GM23338 (cell line): ENCODE measurements around the gene PPP2R5B. TPM values are rescaled to one million over a fixed set of nuclear protein-coding genes. Genes with fewer than 3 reads are reported as not detected.

ENCODE experiments used
- ATAC-seq: fragments of 200-7000 bp; cut with Tn5 transposase; 3 replicates; pipeline ENCODE4 v1.9.1; 2020
- DNase-seq: peaks from one replicate; pipeline ENCODE4 v3.0.0-alpha.2; 2015; ENCODE audit warnings: low spot score
- H2AFZ ChIP-seq: fragments of 200-600 bp; sonication (generic); 2 replicates; pipeline ENCODE4 v1.8.0; 2016; ENCODE audit warnings: antibody characterized with exemption, mild to moderate bottlenecking, moderate library complexity
- H3F3A ChIP-seq: fragments of 200-600 bp; sonication (generic); replicated peaks from 2 replicates; pipeline ENCODE4 v1.8.0; 2017; ENCODE audit warnings: antibody characterized with exemption, mixed run types, low read depth
- H3K27ac ChIP-seq: fragments of 200-600 bp; sonication (generic); 2 replicates; pipeline ENCODE4 v1.6.1; 2016; ENCODE audit warnings: low read depth
- H3K27me3 ChIP-seq: fragments of 200-600 bp; sonication (generic); 2 replicates; pipeline ENCODE4 v1.8.0; 2016; ENCODE audit warnings: mild to moderate bottlenecking, mixed run types, moderate library complexity; ENCODE audit not compliant: insufficient read depth
- H3K36me3 ChIP-seq: fragments of 200-600 bp; sonication (generic); 2 replicates; pipeline ENCODE4 v1.8.0; 2016; ENCODE audit warnings: mild to moderate bottlenecking; ENCODE audit not compliant: insufficient read depth
- H3K4me1 ChIP-seq: fragments of 200-600 bp; sonication (generic); 2 replicates; pipeline ENCODE4 v1.8.0; 2016; ENCODE audit warnings: mild to moderate bottlenecking, moderate library complexity; ENCODE audit not compliant: insufficient read depth
- H3K4me2 ChIP-seq: fragments of 200-600 bp; sonication (generic); 2 replicates; pipeline ENCODE4 v1.7.1; 2017; ENCODE audit warnings: mixed run types
- H3K4me3 ChIP-seq: fragments of 200-600 bp; sonication (generic); 2 replicates; pipeline ENCODE4 v1.6.1; 2016; ENCODE audit warnings: mixed run types
- H3K79me2 ChIP-seq: fragments of 200-600 bp; sonication (generic); replicated peaks from 2 replicates; pipeline ENCODE4 v1.8.0; 2017; ENCODE audit warnings: mild to moderate bottlenecking; ENCODE audit not compliant: insufficient read depth
- H3K9me2 ChIP-seq: fragments of 200-600 bp; sonication (generic); 2 replicates; pipeline ENCODE4 v1.8.0; 2017; ENCODE audit not compliant: insufficient read depth
- H4K20me1 ChIP-seq: fragments of 200-600 bp; sonication (generic); replicated peaks from 2 replicates; pipeline ENCODE4 v1.8.0; 2017; ENCODE audit warnings: mild to moderate bottlenecking; ENCODE audit not compliant: insufficient read depth
- H3K27ac Mint-ChIP-seq: 2 replicates; pipeline ENCODE4 v1.8.0; 2020; ENCODE audit warnings: inconsistent platforms, mild to moderate bottlenecking, moderate library complexity, mixed read lengths
- H3K27me3 Mint-ChIP-seq: 3 replicates; pipeline ENCODE4 v1.8.0; 2022; ENCODE audit warnings: low read depth, mild to moderate bottlenecking, moderate library complexity, mixed read lengths, inconsistent platforms; ENCODE audit not compliant: insufficient read depth, poor library complexity
- H3K36me3 Mint-ChIP-seq: 3 replicates; pipeline ENCODE4 v1.8.0; 2021; ENCODE audit warnings: low read depth, mild to moderate bottlenecking, inconsistent platforms, moderate library complexity, mixed read lengths
- H3K4me1 Mint-ChIP-seq: 3 replicates; pipeline ENCODE4 v1.8.0; 2020; ENCODE audit warnings: mild to moderate bottlenecking, inconsistent platforms, mixed read lengths
- H3K4me3 Mint-ChIP-seq: 3 replicates; pipeline ENCODE4 v1.8.0; 2021; ENCODE audit warnings: moderate library complexity, mild to moderate bottlenecking, inconsistent platforms, mixed read lengths
- H3K9me3 Mint-ChIP-seq: 3 replicates; pipeline ENCODE4 v1.8.0; 2020; ENCODE audit warnings: moderate library complexity, mild to moderate bottlenecking, inconsistent platforms, mixed read lengths
- POLR2AphosphoS5 ChIP-seq: IDR thresholded peaks from 2 replicates; pipeline ENCODE4 v1.6.1; 2016; ENCODE audit warnings: antibody characterized with exemption, low read depth
- ZNF331 ChIP-seq: fragments of 250-450 bp; sonication (Bioruptor Pico); IDR thresholded peaks from 2 replicates; pipeline ENCODE4 v1.5.0; 2020; ENCODE audit warnings: low read depth, mild to moderate bottlenecking, moderate library complexity
- polyA plus RNA-seq: library from polyadenylated mRNA; unstranded; fragments of >200 nt; fragmentation: Nextera tagmentation; extraction: Ambion mirVana; gene quantifications from 2 replicates; pipeline ENCODE4 v1.2.1, GENCODE V29; 2016
- total RNA-seq: library from RNA; depleted of rRNA; stranded (reverse); fragments of >200 nt; shearing (Covaris generic); gene quantifications from 2 replicates; pipeline ENCODE4 v1.2.3, GENCODE V29; 2014
- TF ChIP-seq, protein P1 (sequence below): fragments of 250-450 bp; sonication (Bioruptor Pico); IDR thresholded peaks from 2 replicates; pipeline ENCODE4 v1.5.0; 2020; ENCODE audit warnings: mild to moderate bottlenecking, moderate library complexity
- TF ChIP-seq, protein P2 (sequence below), 2 experiments: fragments of 200-600 bp in 1 of 2; sonication (generic) in 1 of 2; conservative IDR thresholded peaks; 2 replicates each; pipeline versions ENCODE4 v1.5.1 to v1.6.1; 2016 to 2017; ENCODE audit warnings: antibody characterized with exemption in 2 of 2, low read depth in 2 of 2, mild to moderate bottlenecking in 2 of 2, moderate library complexity in 1 of 2
- TF ChIP-seq, protein P3 (sequence below): IDR thresholded peaks from 2 replicates; pipeline ENCODE4 v1.6.1; 2016; ENCODE audit warnings: antibody characterized with exemption

Gene PPP2R5B
- total and polyA plus RNA-seq, 2 experiments from 2014 or later = 2.8 to 5.8 TPM

- TF ChIP-seq, protein P1, sequence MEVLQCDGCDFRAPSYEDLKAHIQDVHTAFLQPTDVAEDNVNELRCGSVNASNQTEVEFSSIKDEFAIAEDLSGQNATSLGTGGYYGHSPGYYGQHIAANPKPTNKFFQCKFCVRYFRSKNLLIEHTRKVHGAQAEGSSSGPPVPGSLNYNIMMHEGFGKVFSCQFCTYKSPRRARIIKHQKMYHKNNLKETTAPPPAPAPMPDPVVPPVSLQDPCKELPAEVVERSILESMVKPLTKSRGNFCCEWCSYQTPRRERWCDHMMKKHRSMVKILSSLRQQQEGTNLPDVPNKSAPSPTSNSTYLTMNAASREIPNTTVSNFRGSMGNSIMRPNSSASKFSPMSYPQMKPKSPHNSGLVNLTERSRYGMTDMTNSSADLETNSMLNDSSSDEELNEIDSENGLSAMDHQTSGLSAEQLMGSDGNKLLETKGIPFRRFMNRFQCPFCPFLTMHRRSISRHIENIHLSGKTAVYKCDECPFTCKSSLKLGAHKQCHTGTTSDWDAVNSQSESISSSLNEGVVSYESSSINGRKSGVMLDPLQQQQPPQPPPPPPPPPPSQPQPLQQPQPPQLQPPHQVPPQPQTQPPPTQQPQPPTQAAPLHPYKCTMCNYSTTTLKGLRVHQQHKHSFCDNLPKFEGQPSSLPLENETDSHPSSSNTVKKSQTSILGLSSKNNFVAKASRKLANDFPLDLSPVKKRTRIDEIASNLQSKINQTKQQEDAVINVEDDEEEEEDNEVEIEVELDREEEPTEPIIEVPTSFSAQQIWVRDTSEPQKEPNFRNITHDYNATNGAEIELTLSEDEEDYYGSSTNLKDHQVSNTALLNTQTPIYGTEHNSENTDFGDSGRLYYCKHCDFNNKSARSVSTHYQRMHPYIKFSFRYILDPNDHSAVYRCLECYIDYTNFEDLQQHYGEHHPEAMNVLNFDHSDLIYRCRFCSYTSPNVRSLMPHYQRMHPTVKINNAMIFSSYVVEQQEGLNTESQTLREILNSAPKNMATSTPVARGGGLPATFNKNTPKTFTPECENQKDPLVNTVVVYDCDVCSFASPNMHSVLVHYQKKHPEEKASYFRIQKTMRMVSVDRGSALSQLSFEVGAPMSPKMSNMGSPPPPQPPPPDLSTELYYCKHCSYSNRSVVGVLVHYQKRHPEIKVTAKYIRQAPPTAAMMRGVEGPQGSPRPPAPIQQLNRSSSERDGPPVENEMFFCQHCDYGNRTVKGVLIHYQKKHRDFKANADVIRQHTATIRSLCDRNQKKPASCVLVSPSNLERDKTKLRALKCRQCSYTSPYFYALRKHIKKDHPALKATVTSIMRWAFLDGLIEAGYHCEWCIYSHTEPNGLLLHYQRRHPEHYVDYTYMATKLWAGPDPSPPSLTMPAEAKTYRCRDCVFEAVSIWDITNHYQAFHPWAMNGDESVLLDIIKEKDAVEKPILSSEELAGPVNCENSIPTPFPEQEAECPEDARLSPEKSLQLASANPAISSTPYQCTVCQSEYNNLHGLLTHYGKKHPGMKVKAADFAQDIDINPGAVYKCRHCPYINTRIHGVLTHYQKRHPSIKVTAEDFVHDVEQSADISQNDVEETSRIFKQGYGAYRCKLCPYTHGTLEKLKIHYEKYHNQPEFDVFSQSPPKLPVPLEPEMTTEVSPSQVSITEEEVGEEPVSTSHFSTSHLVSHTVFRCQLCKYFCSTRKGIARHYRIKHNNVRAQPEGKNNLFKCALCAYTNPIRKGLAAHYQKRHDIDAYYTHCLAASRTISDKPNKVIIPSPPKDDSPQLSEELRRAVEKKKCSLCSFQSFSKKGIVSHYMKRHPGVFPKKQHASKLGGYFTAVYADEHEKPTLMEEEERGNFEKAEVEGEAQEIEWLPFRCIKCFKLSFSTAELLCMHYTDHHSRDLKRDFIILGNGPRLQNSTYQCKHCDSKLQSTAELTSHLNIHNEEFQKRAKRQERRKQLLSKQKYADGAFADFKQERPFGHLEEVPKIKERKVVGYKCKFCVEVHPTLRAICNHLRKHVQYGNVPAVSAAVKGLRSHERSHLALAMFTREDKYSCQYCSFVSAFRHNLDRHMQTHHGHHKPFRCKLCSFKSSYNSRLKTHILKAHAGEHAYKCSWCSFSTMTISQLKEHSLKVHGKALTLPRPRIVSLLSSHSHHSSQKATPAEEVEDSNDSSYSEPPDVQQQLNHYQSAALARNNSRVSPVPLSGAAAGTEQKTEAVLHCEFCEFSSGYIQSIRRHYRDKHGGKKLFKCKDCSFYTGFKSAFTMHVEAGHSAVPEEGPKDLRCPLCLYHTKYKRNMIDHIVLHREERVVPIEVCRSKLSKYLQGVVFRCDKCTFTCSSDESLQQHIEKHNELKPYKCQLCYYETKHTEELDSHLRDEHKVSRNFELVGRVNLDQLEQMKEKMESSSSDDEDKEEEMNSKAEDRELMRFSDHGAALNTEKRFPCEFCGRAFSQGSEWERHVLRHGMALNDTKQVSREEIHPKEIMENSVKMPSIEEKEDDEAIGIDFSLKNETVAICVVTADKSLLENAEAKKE (CRISPR knock-in tag) = no peak
- no peak for TF ChIP-seq POLR2AphosphoS5
- TF ChIP-seq, protein P2, sequence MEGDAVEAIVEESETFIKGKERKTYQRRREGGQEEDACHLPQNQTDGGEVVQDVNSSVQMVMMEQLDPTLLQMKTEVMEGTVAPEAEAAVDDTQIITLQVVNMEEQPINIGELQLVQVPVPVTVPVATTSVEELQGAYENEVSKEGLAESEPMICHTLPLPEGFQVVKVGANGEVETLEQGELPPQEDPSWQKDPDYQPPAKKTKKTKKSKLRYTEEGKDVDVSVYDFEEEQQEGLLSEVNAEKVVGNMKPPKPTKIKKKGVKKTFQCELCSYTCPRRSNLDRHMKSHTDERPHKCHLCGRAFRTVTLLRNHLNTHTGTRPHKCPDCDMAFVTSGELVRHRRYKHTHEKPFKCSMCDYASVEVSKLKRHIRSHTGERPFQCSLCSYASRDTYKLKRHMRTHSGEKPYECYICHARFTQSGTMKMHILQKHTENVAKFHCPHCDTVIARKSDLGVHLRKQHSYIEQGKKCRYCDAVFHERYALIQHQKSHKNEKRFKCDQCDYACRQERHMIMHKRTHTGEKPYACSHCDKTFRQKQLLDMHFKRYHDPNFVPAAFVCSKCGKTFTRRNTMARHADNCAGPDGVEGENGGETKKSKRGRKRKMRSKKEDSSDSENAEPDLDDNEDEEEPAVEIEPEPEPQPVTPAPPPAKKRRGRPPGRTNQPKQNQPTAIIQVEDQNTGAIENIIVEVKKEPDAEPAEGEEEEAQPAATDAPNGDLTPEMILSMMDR (conservative IDR thresholded peaks at IDR 0.05; ENCODE audit: low read depth in 2 of 2) = no peak
Observed at GRCh38 chr11:64915376-64915887, 9.1 kb upstream of the PPP2R5B start (continued).

- Mint-ChIP-seq H3K27me3 (peaks cover 7% of the 10 kb centered on the region), H3K4me1 (peaks cover 17% of the 10 kb centered on the region), H3K36me3 (peaks cover 6% of the 10 kb centered on the region), H3K4me3 (peak overlapping the region; percentile 91), H3K9me3 (no peaks in the 10 kb centered on the region), H3K27ac (peak overlapping the region; percentile 92)
- H3K4me3 ChIP-seq = peak overlapping the region; percentile 70
- H3F3A ChIP-seq = no peaks in the 10 kb centered on the region
- peaks cover 8% of the 10 kb centered on the region for H3K4me1 ChIP-seq
- H3K9me2 ChIP-seq = no peaks in the 10 kb centered on the region
- peak overlapping the region; percentile 84 for H3K4me2 ChIP-seq
- peak; percentile 62 for DNase-seq
- ATAC-seq = peak; percentile 21
- peak overlapping the region; percentile 1; the same call in 1 of the 2 replicates for H2AFZ ChIP-seq
- H3K36me3 ChIP-seq = no peaks in the 10 kb centered on the region
- no peaks in the 10 kb centered on the region; the same call in 1 of the 2 replicates for H3K79me2 ChIP-seq
- H3K27me3 ChIP-seq = no peaks in the 10 kb centered on the region
- no peaks in the 10 kb centered on the region for H4K20me1 ChIP-seq
- H3K27ac ChIP-seq = no peak overlapping the region
- TF ChIP-seq ZNF331 (CRISPR knock-in tag) = no peak
- TF ChIP-seq, protein P3, sequence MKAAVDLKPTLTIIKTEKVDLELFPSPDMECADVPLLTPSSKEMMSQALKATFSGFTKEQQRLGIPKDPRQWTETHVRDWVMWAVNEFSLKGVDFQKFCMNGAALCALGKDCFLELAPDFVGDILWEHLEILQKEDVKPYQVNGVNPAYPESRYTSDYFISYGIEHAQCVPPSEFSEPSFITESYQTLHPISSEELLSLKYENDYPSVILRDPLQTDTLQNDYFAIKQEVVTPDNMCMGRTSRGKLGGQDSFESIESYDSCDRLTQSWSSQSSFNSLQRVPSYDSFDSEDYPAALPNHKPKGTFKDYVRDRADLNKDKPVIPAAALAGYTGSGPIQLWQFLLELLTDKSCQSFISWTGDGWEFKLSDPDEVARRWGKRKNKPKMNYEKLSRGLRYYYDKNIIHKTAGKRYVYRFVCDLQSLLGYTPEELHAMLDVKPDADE = no peak
- no peak for TF ChIP-seq POLR2AphosphoS5
Observed at GRCh38 chr11:64916040-64916774, 8.3 kb upstream of the PPP2R5B start.
